Peyer's patch (tissue), 4 donors: ENCODE data around the gene CDYL.

ENCODE experiments used
- CTCF ChIP-seq, 6 experiments: fragments of 450-650 bp in 4 of 6; fragments of 200-600 bp in 2 of 6; sonication (generic) in 1 of 6; IDR thresholded peaks; one replicate each; pipeline ENCODE4 v1.5.1; 2017 to 2019; ENCODE audit warnings: antibody characterized with exemption in 6 of 6, mild to moderate bottlenecking in 3 of 6, moderate library complexity in 1 of 6
- POLR2A ChIP-seq, 2 donors: fragments of 450-650 bp; IDR thresholded peaks; one replicate each; pipeline ENCODE4 v1.5.1; 2017; ENCODE audit warnings: antibody characterized with exemption in 2 of 2, mild to moderate bottlenecking in 2 of 2, moderate library complexity in 2 of 2

- TF ChIP-seq CTCF (IDR thresholded peaks at IDR 0.05) (no peak), POLR2A (IDR thresholded peaks at IDR 0.05) (no peak)
These were observed 35.9 kb downstream of the CDYL start for GRCh38 chr6:4812068-4812467.
